GM12872 (cell line): ENCODE measurements around the gene FRMD4A.

Source experiments
- TF ChIP-seq, protein P1 (sequence below): IDR thresholded peaks from 3 replicates; pipeline ENCODE4 v1.5.1; 2011; ENCODE audit warnings: low read depth, mild to moderate bottlenecking, low read length, moderate library complexity; ENCODE audit not compliant: insufficient read depth

The FRMD4A gene

GRCh38 chr10:13637894-13638293 is 692.8 kb downstream of the FRMD4A start:
- TF ChIP-seq, protein P1, sequence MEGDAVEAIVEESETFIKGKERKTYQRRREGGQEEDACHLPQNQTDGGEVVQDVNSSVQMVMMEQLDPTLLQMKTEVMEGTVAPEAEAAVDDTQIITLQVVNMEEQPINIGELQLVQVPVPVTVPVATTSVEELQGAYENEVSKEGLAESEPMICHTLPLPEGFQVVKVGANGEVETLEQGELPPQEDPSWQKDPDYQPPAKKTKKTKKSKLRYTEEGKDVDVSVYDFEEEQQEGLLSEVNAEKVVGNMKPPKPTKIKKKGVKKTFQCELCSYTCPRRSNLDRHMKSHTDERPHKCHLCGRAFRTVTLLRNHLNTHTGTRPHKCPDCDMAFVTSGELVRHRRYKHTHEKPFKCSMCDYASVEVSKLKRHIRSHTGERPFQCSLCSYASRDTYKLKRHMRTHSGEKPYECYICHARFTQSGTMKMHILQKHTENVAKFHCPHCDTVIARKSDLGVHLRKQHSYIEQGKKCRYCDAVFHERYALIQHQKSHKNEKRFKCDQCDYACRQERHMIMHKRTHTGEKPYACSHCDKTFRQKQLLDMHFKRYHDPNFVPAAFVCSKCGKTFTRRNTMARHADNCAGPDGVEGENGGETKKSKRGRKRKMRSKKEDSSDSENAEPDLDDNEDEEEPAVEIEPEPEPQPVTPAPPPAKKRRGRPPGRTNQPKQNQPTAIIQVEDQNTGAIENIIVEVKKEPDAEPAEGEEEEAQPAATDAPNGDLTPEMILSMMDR, result no peak

GRCh38 chr10:13637303-13637856 is 693.3 kb downstream of the FRMD4A start:
- TF ChIP-seq, protein P1, result no peak

GRCh38 chr10:13636776-13637175 is 693.9 kb downstream of the FRMD4A start:
- TF ChIP-seq, protein P1, result no peak

DNA sequence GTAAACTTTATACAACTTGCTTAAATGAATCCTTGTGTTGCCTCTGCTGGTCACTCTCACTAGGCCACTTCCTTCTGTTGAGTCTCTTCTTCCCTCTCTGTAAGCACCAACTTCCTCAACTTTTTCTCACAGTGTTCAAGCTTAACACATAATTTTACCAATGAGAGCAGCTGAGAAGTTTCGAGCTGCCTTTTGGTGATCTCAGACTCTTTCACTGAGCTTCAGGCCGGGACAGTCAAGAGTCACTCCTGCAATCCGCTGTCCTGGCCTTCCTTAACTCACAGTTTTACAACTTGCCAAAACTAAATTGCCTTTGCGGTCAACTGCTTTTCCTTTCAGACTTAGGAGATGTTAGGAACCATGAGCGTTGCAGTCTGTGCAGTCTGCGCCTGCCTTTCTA is 696.5 kb downstream of the FRMD4A start:
- TF ChIP-seq, protein P1, result no peak

DNA sequence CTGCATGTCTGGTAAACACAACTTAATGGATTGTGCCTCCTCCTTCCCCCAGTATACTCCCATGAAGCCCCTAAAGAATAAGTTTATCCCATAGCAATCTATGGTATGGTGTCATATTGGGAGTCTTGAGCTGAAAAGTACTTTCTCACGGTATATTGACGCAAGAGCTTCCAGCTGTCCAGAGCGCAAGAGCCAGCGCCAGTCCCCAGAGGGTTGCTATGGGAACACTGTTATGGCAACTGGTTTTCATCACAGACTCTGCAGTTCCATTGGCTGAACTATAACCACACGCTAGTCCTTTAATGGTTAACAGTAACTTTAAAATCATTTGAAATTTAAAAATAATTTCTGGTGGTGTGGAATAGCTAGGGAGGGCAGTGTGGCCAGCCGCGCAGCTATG is 697.0 kb downstream of the FRMD4A start:
- TF ChIP-seq, protein P1, result no peak

DNA sequence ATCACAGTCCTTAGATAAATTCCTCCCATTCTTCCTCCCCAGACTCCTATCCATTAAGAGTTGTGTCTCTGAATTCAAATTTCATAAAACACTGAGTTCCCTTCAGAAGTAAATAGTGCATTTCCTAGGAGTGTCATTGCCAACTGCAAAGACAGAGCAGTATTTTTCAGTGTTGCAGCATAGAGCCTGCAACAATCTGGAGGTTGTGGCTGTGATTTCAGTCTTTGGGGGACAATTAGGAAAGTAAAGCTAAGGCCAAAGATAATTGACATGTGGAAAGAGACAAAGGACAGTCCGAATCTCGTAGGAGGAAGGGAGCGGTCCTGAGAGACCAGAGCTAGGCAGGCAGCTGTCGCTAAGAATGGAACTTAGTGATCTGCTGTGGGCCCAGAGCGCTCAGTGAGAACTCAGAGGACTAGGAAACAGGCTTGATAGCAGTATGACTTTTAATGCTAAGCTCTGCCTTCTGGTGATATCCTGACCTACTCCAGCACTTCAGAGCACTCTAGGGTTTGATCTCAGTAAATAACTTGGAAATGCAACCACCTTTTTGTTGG is 697.8 kb downstream of the FRMD4A start:
- TF ChIP-seq, protein P1, result no peak

GRCh38 chr10:13632440-13632839 is 698.3 kb downstream of the FRMD4A start:
- TF ChIP-seq, protein P1, result no peak
